Body of pancreas (tissue), 4 donors: ENCODE data around the gene CEP128. TPM values are rescaled to one million over a fixed set of nuclear protein-coding genes. Genes with fewer than 3 reads are reported as not detected.

Source experiments
- ATAC-seq: fragments of 150-250 bp; one replicate; pipeline ENCODE4 v1.9.1; 2016
- DNase-seq, 4 donors: peaks; one replicate each; pipeline ENCODE4 v3.0.0-alpha.2; 2019
- H3K27ac ChIP-seq, 4 donors: fragments of 200-600 bp; sonication (generic); 1 replicate in 3 of 4; 2 replicates in 1 of 4; pipeline versions ENCODE4 v1.5.1 to v1.6.1; 2016 to 2019; ENCODE audit warnings: mild to moderate bottlenecking in 1 of 4, mixed read lengths in 1 of 4, moderate library complexity in 1 of 4
- H3K27me3 ChIP-seq, 2 donors: fragments of 200-600 bp; sonication (generic); one replicate each; pipeline ENCODE4 v1.6.0; 2016; ENCODE audit warnings: mild to moderate bottlenecking in 1 of 2
- H3K36me3 ChIP-seq, 2 donors: fragments of 200-600 bp; sonication (generic); replicated peaks in 1 of 2; 2 replicates each; pipeline ENCODE4 v1.5.1; 2016; ENCODE audit warnings: low read depth in 2 of 2; ENCODE audit not compliant: insufficient read depth in 1 of 2
- H3K4me1 ChIP-seq: fragments of 200-600 bp; sonication (generic); one replicate; pipeline ENCODE4 v1.6.0; 2016
- H3K4me3 ChIP-seq, 2 donors: fragments of 200-600 bp; sonication (generic); 1 replicate in 1 of 2; 2 replicates in 1 of 2; pipeline ENCODE4 v1.5.1; 2016 to 2019
- H3K9me3 ChIP-seq, 3 donors: fragments of 200-600 bp; sonication (generic); 1 replicate in 2 of 3; 2 replicates in 1 of 3; pipeline ENCODE4 v1.5.1; 2016
- CTCF ChIP-seq, 7 experiments: fragments of 450-650 bp in 4 of 7; fragments of 200-600 bp in 3 of 7; sonication (generic) in 3 of 7; IDR thresholded peaks; one replicate each; pipeline ENCODE4 v1.5.1; 2016 to 2019; ENCODE audit warnings: antibody characterized with exemption in 7 of 7
- POLR2A ChIP-seq, 3 donors: fragments of 450-650 bp; IDR thresholded peaks; one replicate each; pipeline ENCODE4 v1.6.1; 2016; ENCODE audit warnings: antibody characterized with exemption in 3 of 3, mild to moderate bottlenecking in 2 of 3
- WGBS, 2 donors: methylation state at CpG; one replicate each; pipeline ENCODE4 v1.1.5; 2017; 5-methylcytosine and 5-hydroxymethylcytosine counted together
- intact Hi-C: fragments of 100-400 bp; cut with DNase I; formaldehyde crosslinking; loops from one replicate; pipeline ENCODE4 v1.15.1; 2023
- total RNA-seq, 2 donors: library from RNA; depleted of rRNA; stranded (reverse); fragments of >200 nt; gene quantifications; one replicate each; pipeline ENCODE4 v1.1.0, GENCODE V29; 2016

CEP128 gene
- total RNA-seq, 2 donors from 2014 or later: 7.8 to 14.5 TPM

DNA sequence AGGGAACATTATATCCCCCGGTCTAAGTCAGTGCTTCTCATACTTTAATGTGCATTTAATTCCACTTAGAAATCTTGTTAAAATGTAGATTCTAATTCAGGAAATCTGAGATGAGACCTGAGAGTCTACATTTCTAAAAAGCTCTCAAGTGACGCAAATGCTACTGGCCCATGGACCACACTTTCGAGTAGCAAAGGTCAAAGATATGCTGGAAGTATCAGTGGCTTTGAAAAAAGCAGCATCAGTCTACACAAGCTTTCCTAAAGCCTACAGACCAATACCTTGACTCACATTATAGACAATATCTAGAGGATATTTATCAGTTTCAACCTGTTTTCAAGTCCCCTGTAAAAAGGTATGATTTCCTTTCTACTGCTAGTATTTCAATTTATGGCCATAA is 248.6 kb downstream of the CEP128 start:
- ATAC-seq (no peak), DNase-seq (no peak)
- WGBS, 2 donors: 81 to 95% methylated on average over 3 of the region's 3 CpGs
- no peak overlapping the region for H3K4me3 ChIP-seq
- no peak overlapping the region for H3K27ac ChIP-seq
- H3K27me3 ChIP-seq: no peaks in the 10 kb centered on the region
- H3K9me3 ChIP-seq: no peaks in the 10 kb centered on the region
- no peaks in the 10 kb centered on the region for H3K4me1 ChIP-seq
- TF ChIP-seq POLR2A (IDR thresholded peaks at IDR 0.05) (no peak), CTCF (IDR thresholded peaks at IDR 0.05) (no peak)
- H3K36me3 ChIP-seq: no peaks in the 10 kb centered on the region
- intact Hi-C loops: no loop called here

GRCh38 chr14:80681651-80682050 is 259.9 kb downstream of the CEP128 start:
- ATAC-seq (no peak), DNase-seq (no peak)
- H3K36me3 ChIP-seq: no peaks in the 10 kb centered on the region
- TF ChIP-seq POLR2A (IDR thresholded peaks at IDR 0.05): no peak
- no peak for TF ChIP-seq CTCF (IDR thresholded peaks at IDR 0.05)
- H3K9me3 ChIP-seq: peaks cover 0 to 15% (median 0%) of the 10 kb centered on the region in 3 donors
- H3K27ac ChIP-seq: no peak overlapping the region
- intact Hi-C loops: no loop called here
- H3K27me3 ChIP-seq: no peaks in the 10 kb centered on the region
- H3K4me3 ChIP-seq: no peak overlapping the region
- H3K4me1 ChIP-seq: no peaks in the 10 kb centered on the region
- 92 to 94% methylated on average over 3 of the region's 3 CpGs for WGBS, 2 donors

DNA sequence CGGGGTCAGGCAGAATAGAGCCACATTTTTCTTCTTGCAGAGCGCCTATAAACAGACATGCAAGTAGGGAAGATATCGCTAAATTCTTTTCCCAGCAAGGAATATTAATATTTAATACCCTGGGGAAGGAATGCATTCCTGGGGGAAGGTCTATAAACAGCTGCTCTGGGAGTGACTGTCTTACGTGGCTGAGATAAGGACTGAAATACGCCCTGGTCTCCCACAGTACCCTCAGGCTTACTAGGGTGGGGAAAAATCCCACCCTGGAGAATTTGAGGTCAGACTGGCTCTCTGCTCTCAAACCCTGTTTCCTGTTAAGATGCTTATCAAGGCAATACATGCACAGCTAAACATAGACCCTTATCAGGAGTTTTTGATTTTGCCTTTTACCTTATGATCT is 262.3 kb downstream of the CEP128 start:
- Histone ChIP-seq H3K9me3 (peaks cover 0 to 15% (median 0%) of the 10 kb centered on the region in 3 donors), H3K36me3 (no peaks in the 10 kb centered on the region), H3K27me3 (no peaks in the 10 kb centered on the region), H3K4me1 (no peaks in the 10 kb centered on the region), H3K27ac (no peak overlapping the region), H3K4me3 (no peak overlapping the region)
- 92 to 96% methylated on average over 5 of the region's 5 CpGs for WGBS, 2 donors
- intact Hi-C loops: no loop called here
- ATAC-seq (no peak), DNase-seq (no peak)
- no peak for TF ChIP-seq CTCF (IDR thresholded peaks at IDR 0.05)

DNA sequence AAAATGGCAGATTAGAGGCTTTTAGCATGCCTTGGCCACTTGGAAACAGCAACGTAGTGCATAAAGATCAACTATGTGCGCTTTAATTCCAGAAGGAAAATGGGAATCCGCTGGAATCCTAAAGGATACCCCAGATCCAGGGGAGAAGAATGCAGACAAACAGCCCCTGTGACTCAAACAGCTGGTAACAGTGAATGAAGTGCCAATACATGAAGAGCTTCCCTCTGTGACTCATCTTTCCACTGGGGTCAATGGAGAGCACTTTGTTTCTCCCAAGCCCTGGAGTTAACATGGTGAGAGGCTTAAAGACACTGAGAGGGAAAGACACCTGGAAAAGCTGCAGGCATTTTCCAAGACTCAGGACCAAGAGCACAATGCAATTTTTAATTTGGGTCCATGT is 263.1 kb downstream of the CEP128 start:
- H3K36me3 ChIP-seq: no peaks in the 10 kb centered on the region
- WGBS, 2 donors: 87 to 92% methylated on average over 3 of the region's 3 CpGs
- no peaks in the 10 kb centered on the region for H3K27me3 ChIP-seq
- TF ChIP-seq CTCF (IDR thresholded peaks at IDR 0.05) (no peak), POLR2A (IDR thresholded peaks at IDR 0.05) (no peak)
- no peak for DNase-seq
- no peak overlapping the region for H3K27ac ChIP-seq
- intact Hi-C loops: no loop called here
- no peak for ATAC-seq
- no peak overlapping the region for H3K4me3 ChIP-seq
- peaks cover 0 to 15% (median 0%) of the 10 kb centered on the region in 3 donors for H3K9me3 ChIP-seq
- H3K4me1 ChIP-seq: no peaks in the 10 kb centered on the region

- Histone ChIP-seq H3K4me1 (no peaks in the 10 kb centered on the region), H3K9me3 (no peaks in the 10 kb centered on the region), H3K27ac (no peak overlapping the region), H3K4me3 (no peak overlapping the region), H3K27me3 (no peaks in the 10 kb centered on the region), H3K36me3 (no peaks in the 10 kb centered on the region)
- TF ChIP-seq CTCF (IDR thresholded peaks at IDR 0.05) (no peak), POLR2A (IDR thresholded peaks at IDR 0.05) (no peak)
- whole genome bisulfite sequencing, 2 donors: 69 to 83% methylated on average over 2 of the region's 2 CpGs
- intact Hi-C loops: no loop called here
- ATAC-seq: no peak
- no peak for DNase-seq
These were observed 272.1 kb downstream of the CEP128 start for GRCh38 chr14:80669426-80669825.
